ENCODE results near the gene MAP3K7CL. TPM values are rescaled to one million over a fixed set of nuclear protein-coding genes. Genes with fewer than 3 reads are reported as not detected.

Gene MAP3K7CL
- total RNA-seq, 4 donors from 2014 or later: 4.0 to 9.8 (median 9.3) TPM; not detected in 1

DNA sequence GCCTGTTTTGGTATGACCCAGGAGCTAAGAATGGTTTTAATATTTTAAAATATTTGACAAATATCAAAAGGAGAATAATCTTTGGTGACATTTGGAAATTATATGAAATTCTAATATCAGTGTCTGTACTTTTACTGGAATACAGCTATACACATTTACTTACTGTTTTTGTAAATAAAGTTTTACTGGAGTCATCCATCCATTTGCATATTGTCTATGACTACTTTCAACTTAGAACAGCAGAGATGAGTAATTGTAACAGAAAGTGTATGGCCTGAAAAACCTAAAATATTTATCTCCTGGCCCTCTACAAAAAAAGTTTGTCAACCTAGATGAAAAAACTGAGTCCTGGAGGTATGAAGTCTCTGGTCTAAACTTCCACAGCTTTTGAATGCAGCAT lies 5.8 kb upstream of the MAP3K7CL start:
- in situ Hi-C loops (cut with MboI; ENCODE audit: low pct_ligation_motif_present in 1 of 4, low pct_unique_long_range_greater_than_20kb in 1 of 4, low sequenced_read_pairs in 3 of 4) (loop anchor here in 3 of 4 donors (25.0 kb wide), 1 partner anchor 713 kb away; no protein-coding TSS in a partner anchor), intact Hi-C loops (cut with DNase I; ENCODE audit: low total_unique reads) (no loop called here)
- H3K27ac ChIP-seq: no peak overlapping the region

DNA sequence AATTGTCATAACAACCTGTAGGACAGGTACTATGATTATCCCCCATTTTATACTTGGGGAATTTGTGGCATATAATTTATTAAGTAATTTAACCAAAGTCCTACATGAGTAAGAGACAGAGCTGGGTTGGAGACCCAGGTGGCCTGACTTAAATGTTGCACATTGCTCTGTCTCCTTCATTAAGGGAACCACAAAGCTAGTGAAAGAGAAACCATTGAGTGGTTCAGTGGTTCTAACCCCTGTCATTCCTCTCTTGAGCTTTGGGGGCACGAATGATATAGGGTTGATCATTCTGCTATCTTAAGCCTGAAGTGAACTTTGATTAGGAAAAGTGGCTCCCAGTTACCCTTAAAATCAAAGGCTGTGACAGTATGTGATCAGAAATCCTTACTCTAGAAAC lies 5.3 kb upstream of the MAP3K7CL start:
- Histone ChIP-seq H3K27ac (no peak overlapping the region), H3K4me1 (no peaks in the 10 kb centered on the region), H3K9me3 (no peaks in the 10 kb centered on the region), H3K27me3 (no peaks in the 10 kb centered on the region), H3K36me3 (no peaks in the 10 kb centered on the region), H3K4me3 (no peak overlapping the region)
- in situ Hi-C loops (cut with MboI; ENCODE audit: low pct_ligation_motif_present in 1 of 4, low pct_unique_long_range_greater_than_20kb in 1 of 4, low sequenced_read_pairs in 3 of 4): no loop called here
- 74% methylated on average over 1 of the region's 1 CpG; no CpG with 5 or more reads in 1 of the 2 donors for WGBS, 2 donors (ENCODE audit: low coverage in 1 of 2)
- TF ChIP-seq, protein P1, sequence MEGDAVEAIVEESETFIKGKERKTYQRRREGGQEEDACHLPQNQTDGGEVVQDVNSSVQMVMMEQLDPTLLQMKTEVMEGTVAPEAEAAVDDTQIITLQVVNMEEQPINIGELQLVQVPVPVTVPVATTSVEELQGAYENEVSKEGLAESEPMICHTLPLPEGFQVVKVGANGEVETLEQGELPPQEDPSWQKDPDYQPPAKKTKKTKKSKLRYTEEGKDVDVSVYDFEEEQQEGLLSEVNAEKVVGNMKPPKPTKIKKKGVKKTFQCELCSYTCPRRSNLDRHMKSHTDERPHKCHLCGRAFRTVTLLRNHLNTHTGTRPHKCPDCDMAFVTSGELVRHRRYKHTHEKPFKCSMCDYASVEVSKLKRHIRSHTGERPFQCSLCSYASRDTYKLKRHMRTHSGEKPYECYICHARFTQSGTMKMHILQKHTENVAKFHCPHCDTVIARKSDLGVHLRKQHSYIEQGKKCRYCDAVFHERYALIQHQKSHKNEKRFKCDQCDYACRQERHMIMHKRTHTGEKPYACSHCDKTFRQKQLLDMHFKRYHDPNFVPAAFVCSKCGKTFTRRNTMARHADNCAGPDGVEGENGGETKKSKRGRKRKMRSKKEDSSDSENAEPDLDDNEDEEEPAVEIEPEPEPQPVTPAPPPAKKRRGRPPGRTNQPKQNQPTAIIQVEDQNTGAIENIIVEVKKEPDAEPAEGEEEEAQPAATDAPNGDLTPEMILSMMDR (IDR thresholded peaks at IDR 0.05): no peak
- intact Hi-C loops (cut with DNase I; ENCODE audit: low total_unique reads): no loop called here
- no peak for DNase-seq

More for the DNA sequence above, 5.8 kb upstream of the MAP3K7CL start:
- no peak for DNase-seq
- Histone ChIP-seq H3K4me3 (no peak overlapping the region), H3K4me1 (no peaks in the 10 kb centered on the region), H3K27me3 (no peaks in the 10 kb centered on the region), H3K9me3 (no peaks in the 10 kb centered on the region), H3K36me3 (no peaks in the 10 kb centered on the region)
- no peak for TF ChIP-seq POLR2A (IDR thresholded peaks at IDR 0.05)
- TF ChIP-seq, protein P1 (IDR thresholded peaks at IDR 0.05): no peak
- no peak for TF ChIP-seq EP300 (IDR thresholded peaks at IDR 0.05; ENCODE audit: low read depth)
- no peak for TF ChIP-seq POLR2AphosphoS5 (IDR thresholded peaks at IDR 0.05)

DNA sequence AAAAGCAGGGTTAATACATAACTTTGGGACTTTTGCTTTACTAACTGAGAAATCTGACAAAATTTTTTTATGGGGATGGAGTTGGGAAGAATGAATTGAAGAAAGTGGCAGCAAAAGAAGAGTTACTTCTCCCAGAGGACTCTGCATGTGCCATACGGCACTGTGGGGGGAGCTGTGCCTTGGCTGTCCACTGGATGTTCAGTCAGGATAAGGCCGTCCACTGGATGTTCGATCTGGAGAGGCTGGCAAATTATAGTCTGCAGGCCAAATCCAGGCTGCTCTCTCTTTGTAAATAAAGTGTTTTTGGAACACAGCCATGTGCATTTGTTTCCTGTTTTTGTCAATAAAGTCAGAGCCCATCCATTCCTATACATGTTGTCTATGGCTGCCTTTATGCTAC lies 4.5 kb upstream of the MAP3K7CL start:
- Histone ChIP-seq H3K4me3 (no peak overlapping the region), H3K9me3 (no peaks in the 10 kb centered on the region), H3K4me1 (no peaks in the 10 kb centered on the region), H3K27ac (no peak overlapping the region), H3K36me3 (no peaks in the 10 kb centered on the region), H3K27me3 (no peaks in the 10 kb centered on the region)
- in situ Hi-C loops (cut with MboI; ENCODE audit: low pct_ligation_motif_present in 1 of 4, low pct_unique_long_range_greater_than_20kb in 1 of 4, low sequenced_read_pairs in 3 of 4) (no loop called here), intact Hi-C loops (cut with DNase I; ENCODE audit: low total_unique reads) (no loop called here)
- no peak for DNase-seq
- WGBS, 2 donors (ENCODE audit: low coverage in 1 of 2): 58 to 66% methylated on average over 3 of the region's 3 CpGs
- TF ChIP-seq POLR2A (IDR thresholded peaks at IDR 0.05): no peak
- TF ChIP-seq, protein P1 (IDR thresholded peaks at IDR 0.05): no peak
- no peak for TF ChIP-seq POLR2AphosphoS5 (IDR thresholded peaks at IDR 0.05)
- TF ChIP-seq EP300 (IDR thresholded peaks at IDR 0.05; ENCODE audit: low read depth): no peak

DNA sequence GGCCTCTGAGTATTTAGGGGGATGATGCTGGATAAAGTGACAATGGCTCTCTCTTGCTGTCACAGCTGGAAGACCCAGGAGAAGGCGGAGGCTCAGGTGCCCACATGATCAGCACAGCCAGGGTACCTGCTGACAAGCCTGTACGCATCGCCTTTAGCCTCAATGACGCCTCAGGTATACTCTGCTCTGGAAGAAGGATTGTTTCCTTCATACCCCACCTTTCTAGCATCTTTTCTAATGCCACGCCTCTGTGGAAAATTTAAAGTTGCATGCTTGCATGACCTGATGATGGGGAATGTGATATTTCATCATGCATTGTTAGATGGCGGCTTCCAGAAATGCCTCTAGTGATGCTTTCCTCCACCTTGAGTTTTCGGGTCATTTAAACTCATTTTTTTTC lies 2.8 kb downstream of the MAP3K7CL start:
- DNase-seq: no peak
- no peak overlapping the region for H3K4me3 ChIP-seq
- H3K9me3 ChIP-seq: no peaks in the 10 kb centered on the region
- TF ChIP-seq, protein P1 (IDR thresholded peaks at IDR 0.05): no peak
- TF ChIP-seq EP300 (IDR thresholded peaks at IDR 0.05; ENCODE audit: low read depth) (no peak), POLR2AphosphoS5 (IDR thresholded peaks at IDR 0.05) (no peak), POLR2A (IDR thresholded peaks at IDR 0.05) (no peak)
- H3K27ac ChIP-seq: no peak overlapping the region
- H3K36me3 ChIP-seq: no peaks in the 10 kb centered on the region
- in situ Hi-C loops (cut with MboI; ENCODE audit: low pct_ligation_motif_present in 1 of 4, low pct_unique_long_range_greater_than_20kb in 1 of 4, low sequenced_read_pairs in 3 of 4): no loop called here
- no peaks in the 10 kb centered on the region for H3K4me1 ChIP-seq
- intact Hi-C loops (cut with DNase I; ENCODE audit: low total_unique reads): no loop called here
- no peaks in the 10 kb centered on the region for H3K27me3 ChIP-seq
- 92 to 96% methylated on average over 6 to 7 of the region's 7 CpGs for WGBS, 2 donors (ENCODE audit: low coverage in 1 of 2)

Data from transverse colon (tissue), 4 donors.